ENCODE data around the gene LONP2. TPM values are rescaled to one million over a fixed set of nuclear protein-coding genes. Genes with fewer than 3 reads are reported as not detected.

LONP2 gene
- total and polyA plus RNA-seq, 10 of the 15 experiments (the other 5 are each of a cell fraction or from before 2014, with no cell fraction given): 8.3 to 48.0 (median 34.8) TPM

- no peak overlapping the region for H3K9ac ChIP-seq (ENCODE audit: control insufficient read depth, insufficient read depth, low read length)
- H3K4me1 ChIP-seq (ENCODE audit: control insufficient read depth, insufficient read depth, low read length): no peaks in the 10 kb centered on the region
- no peak overlapping the region for H3K4me3 ChIP-seq
- BruUV-seq (replicated peaks): no TSS peak
- H2AFZ ChIP-seq (ENCODE audit: control insufficient read depth, low read depth, low read length): no peak overlapping the region
- peaks cover under 1 to 15% of the 10 kb centered on the region in 2 experiments; a peak in 2 of 4 replicates for H3K36me3 ChIP-seq (ENCODE audit: control insufficient read depth in 2 of 2, insufficient read depth in 2 of 2, low read length in 1 of 2)
- in situ Hi-C loops (cut with MboI): no loop called here
- no peak for DNase-seq (ENCODE audit: low read depth, low spot score)
- intact Hi-C loops (cut with micrococcal nuclease; ENCODE audit: unreplicated experiment): loop anchor here (5.0 kb wide), 1 partner anchor 337 kb away; no protein-coding TSS in a partner anchor
- WGBS (ENCODE audit: insufficient coverage, insufficient replicate concordance, low lambda C conversion rate, missing lambda C conversion rate): 36% methylated on average over 1 of the region's 1 CpG
- SMC1A ChIA-PET (ENCODE audit: uncharacterized antibody, unreplicated experiment): no interaction called here
- no peaks in the 10 kb centered on the region for H3K27me3 ChIP-seq (replicated peaks in 1 of 2; ENCODE audit: control insufficient read depth in 2 of 2, insufficient read depth in 2 of 2, low read length in 1 of 2)
- no peak for ATAC-seq
- CTCF ChIA-PET: interaction anchor here (1.3 kb wide), 2 partner anchors 328 to 1366 kb away, joined by 3 to 6 read pairs; no protein-coding TSS in a partner anchor
- no peak overlapping the region for H3K4me2 ChIP-seq (ENCODE audit: control insufficient read depth, insufficient read depth)
- FAIRE-seq: no peak
- H3K79me2 ChIP-seq (ENCODE audit: control insufficient read depth, insufficient read depth, low read length): no peaks in the 10 kb centered on the region
- H3K27ac ChIP-seq (ENCODE audit: control insufficient read depth, insufficient read depth): no peak overlapping the region
- no peaks in the 10 kb centered on the region for H4K20me1 ChIP-seq (ENCODE audit: control insufficient read depth, insufficient read depth)
- no peaks in the 10 kb centered on the region for H3K9me3 ChIP-seq (replicated peaks; ENCODE audit: control insufficient read depth, insufficient read depth, low read length)
- POLR2A ChIA-PET: no interaction called here
- RAD21 ChIA-PET (ENCODE audit: unreplicated experiment): interaction anchor here (1.2 kb wide), 1 partner anchor 334 kb away, joined by 3 read pairs; no protein-coding TSS in a partner anchor
- TF ChIP-seq BCL11A (IDR thresholded peaks at IDR 0.05; ENCODE audit: low read depth, low read length) (no peak), FOS (IDR thresholded peaks at IDR 0.05; ENCODE audit: borderline replicate concordance, extremely low read depth, insufficient read length) (no peak), SPI1 (IDR thresholded peaks at IDR 0.05; ENCODE audit: borderline replicate concordance, insufficient read depth, low read depth, low read length) (no peak), TARDBP (IDR thresholded peaks at IDR 0.05; ENCODE audit: borderline replicate concordance) (no peak), KAT2A (conservative IDR thresholded peaks at IDR 0.05; ENCODE audit: control insufficient read depth, low read depth, low read length) (no peak), EGR1 (IDR thresholded peaks at IDR 0.05; ENCODE audit: borderline replicate concordance in 1 of 2, low read depth in 2 of 2, low read length in 2 of 2) (no peak), MTA3 (IDR thresholded peaks at IDR 0.05; ENCODE audit: borderline replicate concordance, low read length) (no peak), NR2C1 (IDR thresholded peaks at IDR 0.05) (no peak), NFIC (IDR thresholded peaks at IDR 0.05; ENCODE audit: low read depth, low read length) (no peak), MEF2A (IDR thresholded peaks at IDR 0.05; ENCODE audit: insufficient read depth, low read depth, low read length) (no peak), TBL1XR1 (IDR thresholded peaks at IDR 0.05; ENCODE audit: low read depth, low read length) (no peak), RAD21 (IDR thresholded peaks at IDR 0.05; ENCODE audit: insufficient read depth, low read depth, low read length) (no peak), ATF7 (IDR thresholded peaks at IDR 0.05; ENCODE audit: low read depth) (no peak), HDAC2 (IDR thresholded peaks at IDR 0.05) (no peak), BHLHE40 (IDR thresholded peaks at IDR 0.05; ENCODE audit: borderline replicate concordance in 1 of 2, low read depth in 2 of 2, low read length in 1 of 2) (no peak), IRF5 (IDR thresholded peaks at IDR 0.05; ENCODE audit: borderline replicate concordance) (no peak), PAX5 (IDR thresholded peaks at IDR 0.05; ENCODE audit: borderline replicate concordance, low read depth, low read length) (no peak), ZZZ3 (IDR thresholded peaks at IDR 0.05; ENCODE audit: control insufficient read depth, insufficient read length, low read depth) (no peak), E4F1 (IDR thresholded peaks at IDR 0.05; ENCODE audit: borderline replicate concordance, partially characterized antibody) (no peak)
These were observed 51.6 kb downstream of the LONP2 start for GRCh38 chr16:48295488-48296281.
